Cardiac muscle cell (in vitro differentiated cells and primary cell): ENCODE measurements around the gene DET1. TPM values are rescaled to one million over a fixed set of nuclear protein-coding genes. Genes with fewer than 3 reads are reported as not detected.
"Not testable (repeated sequence)": the region's sequence is repeated elsewhere in the genome, so short reads cannot be mapped to it uniquely, and the experiment has no call there.

Experiments used
- DNase-seq, 2 donors: peaks; one replicate each; pipeline versions ENCODE4 v3.0.0 to v3.0.0-alpha.2; 2010 to 2017; ENCODE audit warnings: low read depth in 1 of 2, low spot score in 1 of 2
- H3K27ac ChIP-seq: fragments of 200-600 bp; sonication (generic); 2 replicates; pipeline ENCODE4 v1.5.1; 2016
- H3K27me3 ChIP-seq: fragments of 200-600 bp; sonication (generic); 2 replicates; pipeline ENCODE4 v1.6.0; 2016; ENCODE audit warnings: control low read depth
- H3K36me3 ChIP-seq: fragments of 200-600 bp; sonication (generic); 2 replicates; pipeline ENCODE4 v1.5.1; 2016; ENCODE audit warnings: control low read depth
- H3K4me1 ChIP-seq: fragments of 200-600 bp; sonication (generic); 2 replicates; pipeline ENCODE4 v1.8.1; 2017; ENCODE audit warnings: low read depth, mild to moderate bottlenecking, mixed run types
- H3K4me3 ChIP-seq: fragments of 200-600 bp; sonication (generic); 2 replicates; pipeline ENCODE4 v1.5.1; 2016; ENCODE audit warnings: mild to moderate bottlenecking
- H3K9me3 ChIP-seq: fragments of 200-600 bp; sonication (generic); 2 replicates; pipeline ENCODE4 v1.5.1; 2017; ENCODE audit warnings: low read depth, mild to moderate bottlenecking, control low read depth
- CTCF ChIP-seq: IDR thresholded peaks from 2 replicates; pipeline ENCODE4 v1.5.1; 2012; ENCODE audit warnings: low read depth, mild to moderate bottlenecking, low read length
- polyA plus RNA-seq: library from polyadenylated mRNA; unstranded; fragments of >200 nt; fragmentation: Nextera tagmentation; extraction: Ambion mirVana; gene quantifications from 2 replicates; pipeline ENCODE4 v1.2.1, GENCODE V29; 2016
- total RNA-seq: library from RNA; depleted of rRNA; stranded (reverse); fragments of >200 nt; gene quantifications from 2 replicates; pipeline ENCODE4 v1.2.3, GENCODE V29; 2016

Gene DET1
- total and polyA plus RNA-seq, 2 experiments from 2014 or later, result 10.6 to 18.0 TPM

- no peak for DNase-seq
- no peaks in the 10 kb centered on the region for H3K36me3 ChIP-seq
- no peaks in the 10 kb centered on the region for H3K9me3 ChIP-seq
- no peaks in the 10 kb centered on the region for H3K27me3 ChIP-seq
- H3K4me1 ChIP-seq, result peaks cover 14% of the 10 kb centered on the region
- H3K27ac ChIP-seq, result no peak overlapping the region
- no peak for TF ChIP-seq CTCF
- no peak overlapping the region for H3K4me3 ChIP-seq
Measured at GRCh38 chr15:88568589-88568988, 22.1 kb upstream of the DET1 start.

- H3K4me1 ChIP-seq, result no peaks in the 10 kb centered on the region
- TF ChIP-seq CTCF, result no peak
- no peaks in the 10 kb centered on the region for H3K36me3 ChIP-seq
- H3K9me3 ChIP-seq, result no peaks in the 10 kb centered on the region
- H3K27me3 ChIP-seq, result no peaks in the 10 kb centered on the region
- no peak overlapping the region for H3K4me3 ChIP-seq
- DNase-seq, result no peak
- H3K27ac ChIP-seq, result no peak overlapping the region
Measured at GRCh38 chr15:88564741-88565140, 18.3 kb upstream of the DET1 start.

DNA sequence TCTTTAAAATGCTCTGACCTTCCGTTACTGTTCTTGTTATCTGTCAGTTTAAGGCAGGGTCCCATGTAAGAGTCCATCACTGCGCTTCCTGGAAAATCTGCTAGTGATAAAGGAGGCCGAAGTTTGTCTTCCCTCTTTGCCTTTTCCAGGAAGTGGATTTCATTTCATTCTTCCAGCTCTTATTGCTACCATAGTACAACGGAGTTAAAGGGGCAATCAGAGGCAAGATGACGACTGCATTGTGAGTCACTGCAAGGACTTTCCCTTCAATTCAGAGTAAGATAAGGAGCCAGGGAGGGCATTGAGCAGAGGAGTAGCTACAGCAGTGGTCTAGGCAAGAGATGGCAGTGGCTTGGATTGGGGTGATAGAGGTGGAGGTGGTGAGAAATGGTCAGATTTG lies 17.2 kb upstream of the DET1 start:
- no peak overlapping the region for H3K4me3 ChIP-seq
- TF ChIP-seq CTCF, result no peak
- peak in 1 of 2 donors; percentile 68 for DNase-seq
- no peaks in the 10 kb centered on the region for H3K36me3 ChIP-seq
- H3K27ac ChIP-seq, result no peak overlapping the region
- no peaks in the 10 kb centered on the region for H3K27me3 ChIP-seq
- H3K4me1 ChIP-seq, result no peaks in the 10 kb centered on the region
- H3K9me3 ChIP-seq, result no peaks in the 10 kb centered on the region

DNA sequence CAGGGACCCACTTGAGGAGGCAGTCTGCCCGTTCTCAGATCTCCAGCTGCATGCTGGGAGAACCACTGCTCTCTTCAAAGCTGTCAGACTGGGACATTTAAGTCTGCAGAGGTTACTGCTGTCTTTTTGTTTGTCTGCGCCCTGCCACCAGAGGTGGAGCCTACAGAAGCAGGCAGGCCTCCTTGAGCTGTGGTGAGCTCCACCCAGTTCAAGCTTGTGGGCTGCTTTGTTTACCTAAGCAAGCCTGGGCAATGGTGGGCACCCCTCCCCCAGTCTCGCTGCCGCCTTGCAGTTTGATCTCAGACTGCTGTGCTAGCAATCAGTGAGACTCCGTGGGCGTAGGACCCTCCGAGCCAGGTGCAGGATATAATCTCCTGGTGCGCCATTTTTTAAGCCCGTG lies 13.1 kb upstream of the DET1 start:
- not testable (repeated sequence) for H3K4me1 ChIP-seq

GRCh38 chr15:88558026-88558425 lies 11.5 kb upstream of the DET1 start:
- DNase-seq, H3K4me1 ChIP-seq, H3K27me3 ChIP-seq, H3K4me3 ChIP-seq, H3K27ac ChIP-seq, H3K9me3 ChIP-seq, H3K36me3 ChIP-seq: not testable (repeated sequence)

More for the DNA sequence above, 13.1 kb upstream of the DET1 start:
- not testable (repeated sequence) for H3K36me3 ChIP-seq, H3K4me3 ChIP-seq, DNase-seq, H3K9me3 ChIP-seq, H3K27me3 ChIP-seq, H3K27ac ChIP-seq

DNA sequence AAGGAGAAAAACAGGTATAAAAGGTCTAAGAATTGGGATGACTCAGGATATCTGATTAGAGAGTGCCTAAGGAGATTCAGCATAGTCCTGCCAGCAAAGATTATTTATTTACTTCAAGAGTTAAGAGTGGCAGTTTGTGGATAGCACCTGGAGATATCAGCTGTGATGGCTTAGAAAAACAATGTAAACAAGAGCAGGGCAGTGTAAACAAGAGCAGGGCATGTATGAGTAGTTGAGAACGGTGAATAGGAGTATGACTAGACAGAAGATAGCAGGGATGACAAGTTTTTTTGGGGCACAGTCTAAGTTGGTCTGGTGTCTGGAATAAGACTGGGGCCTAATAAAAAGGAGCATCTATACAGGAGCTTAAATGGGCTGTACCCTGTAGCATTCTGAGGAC lies 1.5 kb upstream of the DET1 start:
- peaks cover 25% of the 10 kb centered on the region for H3K4me1 ChIP-seq
- H3K27me3 ChIP-seq, H3K4me3 ChIP-seq, DNase-seq, H3K9me3 ChIP-seq, H3K36me3 ChIP-seq, H3K27ac ChIP-seq: not testable (repeated sequence)

DNA sequence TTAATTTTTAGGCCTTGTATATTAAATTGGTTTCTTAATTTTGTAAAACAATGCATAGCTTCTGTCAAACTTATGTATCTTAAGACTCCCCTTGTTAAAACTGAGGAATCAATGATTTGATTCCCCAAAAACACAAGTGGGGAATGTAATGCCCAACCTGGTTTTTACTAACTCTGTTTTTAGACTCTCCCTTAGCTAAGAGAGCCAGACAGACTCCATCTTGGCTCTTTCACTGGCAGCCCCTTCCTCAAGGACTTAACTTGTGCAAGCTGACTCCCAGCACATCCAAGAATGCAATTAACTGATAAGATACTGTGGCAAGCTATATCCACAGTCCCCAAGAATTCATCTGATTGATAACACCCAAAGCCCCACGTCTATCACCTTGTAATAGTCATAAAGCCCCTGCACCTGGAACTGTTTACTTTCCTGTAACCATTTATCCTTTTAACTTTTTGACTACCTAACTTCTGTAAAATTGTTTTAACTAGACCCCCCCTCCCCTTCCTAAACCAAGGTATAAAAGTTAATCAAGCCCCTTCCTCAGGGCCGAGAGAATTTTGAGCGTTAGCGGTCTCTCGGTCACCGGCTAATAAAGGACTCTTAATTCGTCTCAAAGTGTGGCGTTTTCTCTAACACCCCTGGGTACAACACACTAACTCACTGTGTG lies 768 bp downstream of the DET1 start:
- not testable (repeated sequence) for H3K36me3 ChIP-seq, H3K9me3 ChIP-seq, DNase-seq, H3K27me3 ChIP-seq
- Histone ChIP-seq H3K4me1 (peaks cover 42% of the 10 kb centered on the region), H3K27ac (peak overlapping the region; percentile 98), H3K4me3 (peak overlapping the region; percentile 42)
